HUES6 (cell line): ENCODE data around the gene NDUFA8.
A peak's percentile ranks its signal among the peaks of the same experiment; 100 is the strongest.

ENCODE experiments used
- H3K27ac ChIP-seq: 2 replicates; pipeline ENCODE4 v1.7.0; 2013; ENCODE audit warnings: low read depth, mild to moderate bottlenecking, low read length, inconsistent platforms
- H3K27me3 ChIP-seq: 2 replicates; pipeline ENCODE4 v1.6.1; 2013; ENCODE audit warnings: low read length; ENCODE audit not compliant: control insufficient read depth, insufficient read depth
- H3K36me3 ChIP-seq: 2 replicates; pipeline ENCODE4 v1.6.1; 2013; ENCODE audit warnings: low read length; ENCODE audit not compliant: control insufficient read depth, insufficient read depth
- H3K4me1 ChIP-seq: 2 replicates; pipeline ENCODE4 v1.6.1; 2013; ENCODE audit warnings: low read length; ENCODE audit not compliant: control insufficient read depth, insufficient read depth
- H3K4me3 ChIP-seq: 2 replicates; pipeline ENCODE4 v1.5.1; 2013; ENCODE audit warnings: low read depth, low read length
- H3K9ac ChIP-seq: one replicate; pipeline ENCODE4 v1.6.1; 2013; ENCODE audit warnings: mild to moderate bottlenecking, low read length
- H3K9me3 ChIP-seq: 2 replicates; pipeline ENCODE4 v1.6.1; 2013; ENCODE audit warnings: low read depth, low read length; ENCODE audit not compliant: control insufficient read depth, insufficient read depth

Gene NDUFA8

DNA sequence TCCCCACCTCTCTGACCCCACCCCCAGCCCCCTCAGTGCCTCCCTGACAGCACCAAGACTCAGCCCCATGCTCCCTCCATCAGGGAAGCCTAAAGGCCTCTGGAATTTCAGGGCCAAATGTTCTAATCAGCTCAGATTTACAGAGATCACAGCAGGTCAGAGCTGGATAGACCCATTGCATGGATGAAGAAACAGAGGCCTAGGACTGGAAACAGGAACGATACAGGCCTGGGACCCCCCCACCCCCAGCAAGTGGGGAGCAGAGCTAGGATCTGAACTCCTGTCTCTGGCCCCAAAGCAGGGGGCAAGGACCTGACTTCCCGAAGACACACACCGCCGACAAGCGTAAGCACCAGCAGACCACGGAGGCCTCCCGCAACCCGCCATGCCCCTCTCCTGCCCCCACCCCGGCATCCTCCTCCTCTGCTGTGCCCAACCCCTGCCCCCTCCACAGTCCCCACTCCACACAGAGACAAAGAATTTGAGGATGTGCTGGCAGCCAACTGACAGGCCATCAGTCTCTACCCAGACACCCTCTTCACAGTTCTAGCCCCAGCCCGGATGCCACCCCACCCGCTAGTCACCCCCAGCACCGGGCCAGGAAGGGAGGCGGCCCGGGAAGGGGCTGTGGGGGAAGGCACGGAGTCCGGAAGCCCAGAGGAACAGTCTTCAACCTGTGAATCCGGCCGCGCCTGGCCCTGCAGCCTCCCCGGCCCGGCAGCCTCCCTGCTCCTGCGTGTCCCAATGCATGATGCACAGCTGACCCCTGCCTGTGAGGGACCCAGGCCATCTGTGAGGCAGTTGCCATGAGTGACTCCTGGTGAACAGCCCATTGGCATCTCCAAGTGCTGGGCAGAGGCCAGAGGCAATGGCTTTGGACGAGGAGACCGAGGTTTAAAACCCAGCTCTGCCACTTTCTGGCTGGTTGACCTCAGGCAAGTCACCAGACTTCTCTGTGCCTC is 31.3 kb downstream of the NDUFA8 start:
- H3K4me1 ChIP-seq, result peaks cover 34% of the 10 kb centered on the region
- peaks cover 47% of the 10 kb centered on the region for H3K27me3 ChIP-seq
- no peak overlapping the region for H3K27ac ChIP-seq

DNA sequence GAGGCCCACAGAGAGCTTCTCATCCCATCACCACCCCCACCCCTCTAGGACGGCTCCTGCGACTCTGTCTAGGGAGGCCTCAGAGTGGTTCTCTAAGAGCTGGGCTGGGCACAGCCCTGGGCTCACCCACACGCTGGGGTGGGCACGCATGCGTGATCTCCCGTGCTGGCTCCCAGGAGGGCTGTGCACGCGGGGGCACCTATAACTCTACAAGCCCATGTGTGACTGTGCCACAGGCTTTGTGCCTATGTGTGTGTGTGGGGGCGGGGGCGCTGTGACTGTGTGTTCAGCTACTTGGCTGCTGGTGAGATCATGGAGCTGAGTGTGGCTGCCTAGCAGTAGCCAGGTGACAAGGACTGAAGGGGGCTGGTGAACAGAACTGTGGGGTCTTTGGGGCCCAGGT is 32.2 kb downstream of the NDUFA8 start:
- Histone ChIP-seq H3K36me3 (no peaks in the 10 kb centered on the region), H3K4me3 (no peak overlapping the region), H3K4me1 (peaks cover 35% of the 10 kb centered on the region), H3K9ac (no peak overlapping the region), H3K9me3 (no peaks in the 10 kb centered on the region), H3K27ac (no peak overlapping the region), H3K27me3 (peaks cover 47% of the 10 kb centered on the region)

More for the DNA sequence above, 31.3 kb downstream of the NDUFA8 start:
- no peak overlapping the region for H3K9ac ChIP-seq
- H3K9me3 ChIP-seq, result no peaks in the 10 kb centered on the region
- no peak overlapping the region for H3K4me3 ChIP-seq
- no peaks in the 10 kb centered on the region for H3K36me3 ChIP-seq

DNA sequence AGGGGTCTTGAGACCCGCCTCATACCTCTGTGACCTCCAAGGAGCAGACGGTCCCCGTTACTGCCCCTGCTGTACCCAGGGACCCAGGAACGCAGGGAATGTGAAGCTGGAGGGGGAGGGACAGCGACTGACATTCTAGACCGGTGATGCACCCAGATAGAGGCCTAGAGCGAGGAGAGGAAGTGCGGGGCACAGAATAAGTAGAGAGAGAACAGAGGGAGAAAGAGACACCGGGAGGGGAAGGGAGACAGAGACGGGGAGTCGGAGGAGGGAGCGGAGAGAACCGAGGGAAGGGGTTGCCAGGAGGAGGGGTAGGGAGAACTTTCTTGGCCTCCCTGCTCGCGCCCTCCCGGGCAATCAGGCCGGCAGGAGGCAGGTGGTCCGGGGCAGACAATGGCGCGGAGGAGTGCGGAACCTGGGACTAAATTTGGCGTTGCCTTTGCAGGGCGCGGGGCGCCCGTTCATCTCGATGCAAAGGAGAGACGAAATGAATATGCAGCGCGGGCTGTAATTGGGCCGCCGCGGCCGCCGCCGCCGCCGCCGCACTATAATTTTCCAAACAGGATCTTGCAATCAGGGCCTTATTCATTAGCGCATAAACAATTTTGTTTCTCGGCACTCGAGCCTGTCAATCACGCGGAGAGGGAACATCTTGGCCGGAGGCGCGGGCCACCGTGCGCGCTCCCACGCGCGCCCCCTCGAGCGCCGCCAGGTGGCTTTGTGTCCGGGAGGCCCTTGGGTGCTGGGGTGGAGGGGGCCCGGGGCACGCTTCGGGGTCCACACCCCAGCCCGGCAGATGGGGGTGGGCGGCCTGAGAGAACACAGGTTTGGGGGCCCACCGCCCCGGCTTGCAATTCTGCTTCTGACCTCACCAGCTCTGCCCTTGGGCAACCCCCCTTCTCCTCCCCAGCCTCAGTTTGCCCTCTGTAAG is 33.0 kb downstream of the NDUFA8 start:
- peak overlapping the region; percentile 75 for H3K9ac ChIP-seq
- peaks cover 47% of the 10 kb centered on the region for H3K27me3 ChIP-seq

DNA sequence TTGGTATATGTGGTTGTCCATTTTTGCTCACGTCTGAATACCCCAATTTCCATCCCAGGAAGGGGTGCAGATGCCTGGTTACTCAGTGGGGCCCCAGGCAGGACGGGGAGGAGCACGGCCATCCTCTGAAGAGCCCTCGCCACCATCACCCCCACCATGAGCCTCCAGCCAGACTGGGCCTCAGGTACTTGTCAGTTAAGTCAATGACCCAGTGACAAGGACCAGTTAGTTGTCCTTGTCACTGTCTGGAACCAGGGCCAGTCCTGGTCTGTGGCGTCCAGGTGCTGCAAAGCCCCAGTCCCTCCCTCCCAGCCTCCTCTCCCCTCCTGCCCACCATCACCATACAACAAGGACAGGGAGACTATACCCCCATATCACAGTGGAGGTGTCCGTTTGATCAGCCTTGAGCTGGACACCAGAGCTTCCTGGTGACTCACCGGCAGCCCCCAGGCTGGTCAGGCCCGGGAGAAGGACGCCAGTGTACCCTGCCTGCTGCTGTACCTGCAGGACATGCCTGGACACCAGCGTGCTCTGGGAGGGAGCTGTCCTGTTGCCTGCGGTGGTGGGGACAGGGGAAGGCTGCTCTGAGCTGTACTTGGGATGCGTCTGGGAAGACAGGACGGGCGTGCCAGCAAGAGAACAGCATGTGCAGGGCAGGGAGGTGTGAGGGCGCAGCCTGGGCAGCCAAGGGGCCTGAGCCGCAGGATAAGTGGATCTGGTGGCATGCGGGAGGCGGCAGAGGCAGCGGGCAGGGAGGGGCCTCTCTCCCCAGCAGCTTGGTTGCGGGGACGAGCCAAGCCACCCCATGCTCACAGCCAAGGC is 33.9 kb downstream of the NDUFA8 start:
- Histone ChIP-seq H3K9me3 (no peaks in the 10 kb centered on the region), H3K36me3 (no peaks in the 10 kb centered on the region), H3K4me3 (peak overlapping the region; percentile 72), H3K27me3 (peaks cover 40% of the 10 kb centered on the region), H3K9ac (peak overlapping the region; percentile 75), H3K27ac (no peak overlapping the region), H3K4me1 (peaks cover 19% of the 10 kb centered on the region)

More for the DNA sequence above, 33.0 kb downstream of the NDUFA8 start:
- H3K4me1 ChIP-seq, result peaks cover 27% of the 10 kb centered on the region
- no peaks in the 10 kb centered on the region for H3K9me3 ChIP-seq
- peak overlapping the region; percentile 72 for H3K4me3 ChIP-seq
- H3K27ac ChIP-seq, result no peak overlapping the region
- H3K36me3 ChIP-seq, result no peaks in the 10 kb centered on the region

DNA sequence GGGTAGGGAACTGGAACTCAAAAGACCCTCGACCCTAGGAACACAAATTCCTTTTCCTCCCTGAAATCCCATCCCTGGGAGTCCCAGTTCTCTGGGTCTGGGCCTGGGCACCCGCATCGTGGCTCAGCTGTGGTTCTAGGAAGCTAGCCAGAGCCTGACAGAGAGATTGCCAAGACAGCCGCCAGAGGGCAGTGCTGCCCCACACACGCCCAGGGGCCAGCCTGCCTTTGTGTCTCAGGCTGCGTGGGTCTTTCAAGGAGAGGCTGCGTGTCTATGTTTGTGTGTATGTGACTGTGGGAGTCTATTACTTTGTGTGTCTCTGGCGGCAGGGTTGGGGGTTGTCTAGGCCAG is 34.4 kb downstream of the NDUFA8 start:
- no peak overlapping the region for H3K9ac ChIP-seq
- H3K9me3 ChIP-seq, result no peaks in the 10 kb centered on the region
- peaks cover 19% of the 10 kb centered on the region for H3K4me1 ChIP-seq
- H3K4me3 ChIP-seq, result peak overlapping the region; percentile 72; the same call in 1 of the 2 replicates
- H3K36me3 ChIP-seq, result no peaks in the 10 kb centered on the region
- no peak overlapping the region for H3K27ac ChIP-seq
- peaks cover 40% of the 10 kb centered on the region for H3K27me3 ChIP-seq

DNA sequence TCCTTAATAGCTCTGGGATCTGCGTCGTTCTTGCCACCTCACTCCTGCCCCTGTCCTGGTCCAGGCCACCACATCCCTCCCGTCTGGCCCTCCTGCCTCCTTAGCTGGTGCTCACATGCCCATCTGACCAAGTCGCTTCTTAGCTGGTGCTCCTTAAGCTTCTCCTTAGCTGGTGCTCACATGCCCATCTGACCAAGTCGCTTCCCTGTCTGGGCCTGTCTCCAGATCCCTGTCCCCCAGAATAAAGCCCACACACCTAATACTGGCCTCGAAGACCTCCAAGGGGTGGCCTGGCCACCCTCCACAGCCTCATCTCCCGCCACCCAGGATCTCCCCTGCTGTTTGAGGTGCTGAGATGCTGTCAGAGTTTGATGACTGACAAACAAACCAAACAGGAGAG is 35.1 kb downstream of the NDUFA8 start:
- H3K36me3 ChIP-seq, result no peaks in the 10 kb centered on the region
- no peak overlapping the region for H3K4me3 ChIP-seq
- peaks cover 22% of the 10 kb centered on the region for H3K4me1 ChIP-seq
- H3K9me3 ChIP-seq, result no peaks in the 10 kb centered on the region
- H3K9ac ChIP-seq, result no peak overlapping the region
- peaks cover 37% of the 10 kb centered on the region for H3K27me3 ChIP-seq
- no peak overlapping the region for H3K27ac ChIP-seq

DNA sequence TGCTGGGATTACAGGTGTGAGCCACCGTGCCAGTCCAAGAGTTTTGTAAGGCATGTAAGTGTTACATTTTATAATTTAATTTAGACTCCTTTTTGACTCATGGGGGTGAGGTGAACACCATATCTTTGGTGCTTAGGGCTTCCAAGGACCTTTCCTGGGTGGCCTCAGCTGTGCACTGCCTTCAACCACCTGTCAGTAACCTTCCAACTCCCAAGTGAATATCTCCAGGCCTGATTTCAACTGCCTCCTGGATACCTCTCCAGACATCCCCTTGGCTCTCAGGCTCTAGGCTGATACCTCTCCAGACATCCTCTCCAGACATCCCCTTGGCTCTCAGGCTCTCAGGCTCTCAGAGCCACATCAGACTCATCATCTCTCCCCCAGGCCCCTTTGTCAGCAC is 35.5 kb downstream of the NDUFA8 start:
- Histone ChIP-seq H3K4me1 (peaks cover 22% of the 10 kb centered on the region), H3K9ac (no peak overlapping the region), H3K9me3 (no peaks in the 10 kb centered on the region), H3K4me3 (no peak overlapping the region), H3K27me3 (peaks cover 35% of the 10 kb centered on the region), H3K27ac (no peak overlapping the region), H3K36me3 (no peaks in the 10 kb centered on the region)

DNA sequence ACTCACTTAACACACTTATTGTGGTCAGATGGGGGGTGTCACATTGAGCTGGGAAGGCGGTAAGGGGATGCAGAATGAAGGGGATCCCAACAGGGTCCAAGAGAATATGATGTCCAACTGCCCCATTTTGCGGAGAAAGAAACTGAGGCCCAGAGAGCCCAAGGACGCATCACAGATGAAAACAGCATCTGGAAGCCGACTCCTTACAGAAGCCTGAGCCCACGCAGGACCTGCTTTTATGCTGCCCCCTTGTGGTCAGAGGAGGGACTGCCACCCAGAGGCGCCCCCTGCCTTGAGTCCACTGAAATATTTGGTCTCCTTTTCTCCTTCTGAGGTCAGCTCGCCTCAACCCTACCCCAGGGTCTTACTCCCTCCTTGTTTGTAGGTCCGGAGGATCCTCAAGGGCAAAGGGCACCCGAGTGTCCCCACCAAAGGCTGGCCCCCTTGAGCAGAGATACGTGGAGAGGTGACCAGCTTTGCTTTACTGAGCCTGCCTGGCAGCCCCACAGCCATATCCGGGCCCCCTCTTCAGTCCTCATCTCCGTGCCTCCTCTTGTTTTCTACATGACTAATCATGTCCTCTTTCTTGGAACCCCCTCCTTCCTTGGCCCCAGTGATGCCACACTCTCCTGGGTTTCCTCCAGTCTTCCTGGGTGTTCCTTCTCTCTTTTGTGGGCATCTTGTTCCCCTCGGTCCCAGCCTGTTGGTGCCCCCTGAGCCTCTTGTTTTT is 36.5 kb downstream of the NDUFA8 start:
- Histone ChIP-seq H3K36me3 (no peaks in the 10 kb centered on the region), H3K27ac (no peak overlapping the region), H3K9me3 (no peaks in the 10 kb centered on the region), H3K4me3 (no peak overlapping the region), H3K9ac (no peak overlapping the region), H3K4me1 (peaks cover 22% of the 10 kb centered on the region), H3K27me3 (peaks cover 35% of the 10 kb centered on the region)

DNA sequence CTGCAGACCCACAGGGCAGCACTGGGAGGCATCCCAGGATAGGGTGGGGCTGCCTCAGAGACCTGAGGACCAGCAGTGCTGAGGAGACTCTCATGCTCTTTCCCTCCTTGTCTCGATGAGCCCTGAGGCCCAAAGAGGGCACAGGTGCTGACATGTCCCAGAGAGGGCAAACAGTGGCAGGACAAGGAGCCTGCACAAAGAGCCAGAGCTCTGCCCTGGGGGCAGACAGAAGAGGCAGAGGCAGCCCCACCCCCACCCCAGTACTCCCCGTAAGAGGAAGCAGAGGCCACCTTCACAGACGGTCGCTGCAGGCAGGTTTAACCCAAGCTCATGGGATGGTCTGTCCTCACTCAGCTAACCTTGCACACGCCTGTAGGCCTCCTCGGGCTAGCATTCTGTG is 37.1 kb downstream of the NDUFA8 start:
- Histone ChIP-seq H3K27ac (no peak overlapping the region), H3K4me1 (peaks cover 20% of the 10 kb centered on the region), H3K36me3 (no peaks in the 10 kb centered on the region), H3K27me3 (peaks cover 31% of the 10 kb centered on the region), H3K9me3 (no peaks in the 10 kb centered on the region), H3K9ac (no peak overlapping the region), H3K4me3 (no peak overlapping the region)

DNA sequence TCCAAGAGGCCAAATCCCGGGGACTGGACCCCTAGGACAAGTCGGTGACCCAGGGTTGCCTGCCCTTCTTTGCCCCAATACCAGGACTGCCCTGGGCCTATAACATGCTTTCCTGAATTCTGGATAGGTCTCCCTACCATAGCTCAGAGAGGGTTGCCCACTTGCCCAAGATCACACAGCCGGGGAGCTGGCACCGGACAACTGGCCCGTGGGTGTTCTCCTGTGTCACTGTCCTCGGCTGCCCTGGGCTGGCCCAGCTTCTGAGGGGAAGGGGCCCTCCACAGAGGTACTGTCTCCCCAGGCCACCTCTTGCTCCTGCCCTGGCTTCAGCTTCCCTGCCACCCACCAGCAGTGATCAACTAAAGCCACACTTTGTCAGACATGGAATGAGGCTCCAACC is 37.6 kb downstream of the NDUFA8 start:
- Histone ChIP-seq H3K4me3 (no peak overlapping the region), H3K9me3 (no peaks in the 10 kb centered on the region), H3K27me3 (peaks cover 26% of the 10 kb centered on the region), H3K27ac (no peak overlapping the region), H3K4me1 (peaks cover 18% of the 10 kb centered on the region), H3K9ac (no peak overlapping the region), H3K36me3 (no peaks in the 10 kb centered on the region)
